ENCODE results near the gene PSTK. TPM values are rescaled to one million over a fixed set of nuclear protein-coding genes. Genes with fewer than 3 reads are reported as not detected.

The PSTK gene
- polyA plus RNA-seq, 3 donors, result 3.5 to 4.7 (median 4.2) TPM

DNA sequence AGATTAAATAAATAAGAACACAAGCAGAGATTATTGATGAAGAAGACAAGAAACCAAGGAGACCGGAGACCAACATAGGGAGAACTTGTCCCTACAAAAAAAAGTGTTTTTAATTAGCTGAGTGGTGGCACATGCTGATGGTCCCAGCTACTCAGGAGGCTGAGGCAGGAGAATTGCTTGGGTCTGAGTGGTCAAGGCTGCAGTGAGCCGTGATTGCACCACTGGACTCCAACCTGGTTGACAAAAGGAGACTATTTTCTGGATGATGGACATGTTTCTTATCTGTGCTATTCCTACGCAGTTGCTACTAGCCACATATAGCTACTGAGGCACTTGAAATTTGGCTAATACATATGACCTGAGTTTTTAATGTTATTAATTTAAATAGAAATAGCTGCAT is 18.7 kb downstream of the PSTK start:
- Histone ChIP-seq H2AFZ (ENCODE audit: insufficient read depth, low read depth, low read length, poor library complexity, severe bottlenecking) (no peak overlapping the region), H3K4me1 (ENCODE audit: control insufficient read depth in 1 of 2, insufficient read depth in 2 of 2, low read length in 2 of 2) (no peaks in the 10 kb centered on the region), H3K9ac (ENCODE audit: insufficient read depth, low read length, poor library complexity, severe bottlenecking) (no peak overlapping the region), H3K79me2 (ENCODE audit: insufficient read depth, low read length) (peaks cover 67% of the 10 kb centered on the region), H3K27me3 (ENCODE audit: control insufficient read depth in 2 of 2, insufficient read depth in 2 of 2, low read length in 2 of 2) (no peaks in the 10 kb centered on the region), H3K27ac (ENCODE audit: low read depth in 1 of 2, low read length in 2 of 2) (no peak overlapping the region), H3K9me3 (replicated peaks in 1 of 2; ENCODE audit: control insufficient read depth in 1 of 2, insufficient read depth in 1 of 2, low read length in 2 of 2) (no peaks in the 10 kb centered on the region), H4K20me1 (ENCODE audit: insufficient read depth, low read length) (peaks cover 81% of the 10 kb centered on the region), H3K4me3 (replicated peaks in 1 of 3; ENCODE audit: low read depth in 2 of 3, low read length in 3 of 3) (no peak overlapping the region), H3K36me3 (replicated peaks in 1 of 2; ENCODE audit: control insufficient read depth in 1 of 2, insufficient read depth in 2 of 2, low read length in 2 of 2) (peaks cover 39 to 55% of the 10 kb centered on the region in 2 donors), H3K4me2 (replicated peaks; ENCODE audit: extremely low read depth, low read length, poor library complexity, severe bottlenecking) (no peak overlapping the region)
- DNase-seq, result no peak
- no peak for TF ChIP-seq CTCF (IDR thresholded peaks at IDR 0.05)
- Mint-ChIP-seq H3K36me3 (peaks cover 46 to 59% of the 10 kb centered on the region in 2 donors), H3K4me3 (no peak overlapping the region), H3K27me3 (ENCODE audit: low read depth in 3 of 3) (peaks cover 0 to 5% (median 1%) of the 10 kb centered on the region in 3 donors), H3K4me1 (peaks cover 2% of the 10 kb centered on the region), H3K9me3 (no peaks in the 10 kb centered on the region), H3K27ac (no peak overlapping the region)
- WGBS (ENCODE audit: insufficient coverage), result 100% methylated on average over 1 of the region's 3 CpGs
- intact Hi-C loops (cut with micrococcal nuclease), result no loop called here

DNA sequence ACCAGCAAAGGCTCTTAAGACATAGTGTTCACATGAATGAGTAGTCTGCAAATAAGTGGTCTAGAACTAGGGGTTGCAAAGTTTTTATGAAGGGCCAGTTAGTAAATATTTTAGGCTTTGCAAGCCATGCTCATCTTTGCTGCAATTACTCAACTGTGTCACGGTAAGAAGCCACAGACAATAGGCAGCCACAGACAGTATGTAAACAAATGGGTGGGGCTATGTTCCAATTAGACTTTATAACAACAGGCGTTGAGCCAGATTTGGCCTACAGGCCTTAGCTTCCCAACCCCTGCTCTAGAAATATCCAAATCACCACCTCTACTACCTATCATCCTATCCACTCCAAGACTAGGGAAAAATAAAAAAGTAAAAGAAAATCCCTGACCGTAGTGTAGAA is 19.1 kb downstream of the PSTK start:
- intact Hi-C loops (cut with micrococcal nuclease), result no loop called here
- Histone ChIP-seq H3K27me3 (ENCODE audit: control insufficient read depth in 2 of 2, insufficient read depth in 2 of 2, low read length in 2 of 2) (no peaks in the 10 kb centered on the region), H3K27ac (ENCODE audit: low read depth in 1 of 2, low read length in 2 of 2) (no peak overlapping the region), H4K20me1 (ENCODE audit: insufficient read depth, low read length) (peaks cover 84% of the 10 kb centered on the region), H2AFZ (ENCODE audit: insufficient read depth, low read depth, low read length, poor library complexity, severe bottlenecking) (no peak overlapping the region), H3K4me3 (replicated peaks in 1 of 3; ENCODE audit: low read depth in 2 of 3, low read length in 3 of 3) (no peak overlapping the region), H3K4me1 (ENCODE audit: control insufficient read depth in 1 of 2, insufficient read depth in 2 of 2, low read length in 2 of 2) (no peaks in the 10 kb centered on the region), H3K9ac (ENCODE audit: insufficient read depth, low read length, poor library complexity, severe bottlenecking) (no peak overlapping the region), H3K36me3 (replicated peaks in 1 of 2; ENCODE audit: control insufficient read depth in 1 of 2, insufficient read depth in 2 of 2, low read length in 2 of 2) (peaks cover 35 to 51% of the 10 kb centered on the region in 2 donors), H3K4me2 (replicated peaks; ENCODE audit: extremely low read depth, low read length, poor library complexity, severe bottlenecking) (no peak overlapping the region), H3K9me3 (replicated peaks in 1 of 2; ENCODE audit: control insufficient read depth in 1 of 2, insufficient read depth in 1 of 2, low read length in 2 of 2) (no peaks in the 10 kb centered on the region), H3K79me2 (ENCODE audit: insufficient read depth, low read length) (peaks cover 71% of the 10 kb centered on the region)
- no peak for DNase-seq
- peaks cover 2% of the 10 kb centered on the region for H3K4me1 Mint-ChIP-seq
- WGBS (ENCODE audit: insufficient coverage), result no CpG with 5 or more reads among the region's 3 CpGs
- H3K4me3 Mint-ChIP-seq, result no peak overlapping the region
- H3K27ac Mint-ChIP-seq, result peak overlapping the region in 1 of 7 donors; percentile 18
- H3K9me3 Mint-ChIP-seq, result no peaks in the 10 kb centered on the region
- TF ChIP-seq CTCF (IDR thresholded peaks at IDR 0.05), result no peak
- H3K36me3 Mint-ChIP-seq, result peaks cover 42 to 55% of the 10 kb centered on the region in 2 donors
- peaks cover 0 to 5% (median 1%) of the 10 kb centered on the region in 3 donors for H3K27me3 Mint-ChIP-seq (ENCODE audit: low read depth in 3 of 3)

Data from CD14-positive monocyte (primary cell).